DMS 273 (cell line): Measurements from ENCODE around the gene EPHB1.

ENCODE experiments used
- DNase-seq: peaks from one replicate; lab custom pipeline; 2025; ENCODE audit not compliant: unreplicated experiment; lab: John Stamatoyannopoulos, UW

EPHB1 gene

GRCh38 chr3:134877788-134878187 is 82.7 kb downstream of the EPHB1 start:
- peak; percentile 19 for DNase-seq

GRCh38 chr3:134879990-134880389 is 84.9 kb downstream of the EPHB1 start:
- no peak for DNase-seq

GRCh38 chr3:134880431-134880830 is 85.4 kb downstream of the EPHB1 start:
- no peak for DNase-seq

DNA sequence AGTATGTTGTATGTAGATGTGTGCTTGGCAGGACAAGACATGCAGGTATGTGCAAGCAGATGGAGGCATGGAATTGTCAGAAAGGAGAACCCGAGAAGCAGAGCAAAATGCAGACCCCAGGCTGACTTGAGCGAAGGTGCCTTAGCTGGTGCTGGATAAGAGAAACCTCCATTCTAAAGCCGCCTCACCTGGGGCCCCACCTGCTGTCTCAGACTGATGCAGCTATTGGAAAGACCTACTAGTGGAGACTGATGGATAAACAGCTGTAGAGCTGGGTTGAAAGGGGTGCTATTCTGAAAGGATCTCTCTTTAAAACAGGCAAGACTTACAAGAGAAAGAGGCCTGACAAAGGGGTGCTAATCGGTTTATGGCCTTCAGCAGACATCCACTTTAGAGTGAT is 86.2 kb downstream of the EPHB1 start:
- no peak for DNase-seq

DNA sequence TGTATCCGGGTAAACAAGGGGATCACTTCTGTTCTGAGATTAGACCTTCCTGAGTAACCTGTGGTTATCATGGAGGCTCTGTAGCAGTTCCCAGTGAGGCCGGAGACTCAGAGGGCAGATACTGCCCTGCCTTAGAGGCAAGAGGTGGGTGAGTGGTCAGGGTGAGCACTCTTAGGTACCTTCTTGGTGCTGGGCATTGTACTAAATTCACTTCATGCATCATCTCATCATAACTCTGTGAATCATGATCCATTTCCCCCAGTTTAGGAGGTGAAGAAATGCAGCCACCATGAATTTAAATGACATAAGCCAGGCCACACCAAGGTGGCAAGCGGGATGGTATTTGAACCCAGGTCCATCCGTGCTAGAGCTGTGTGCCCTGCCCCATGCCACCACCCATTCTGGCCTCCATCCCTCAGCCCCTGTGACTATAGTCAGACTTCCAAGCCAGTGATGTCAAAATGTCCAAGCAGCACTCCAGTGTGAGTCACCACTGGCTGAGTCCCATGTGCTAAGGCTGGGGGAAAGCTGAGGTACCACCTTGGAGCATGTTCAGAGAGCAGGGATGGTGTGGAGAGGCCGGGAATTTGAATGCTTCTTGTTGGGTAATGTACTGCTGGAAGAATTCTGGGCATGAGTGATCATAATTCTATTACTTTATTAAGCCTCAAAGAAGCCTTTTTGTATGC is 88.8 kb downstream of the EPHB1 start:
- no peak for DNase-seq

- DNase-seq: no peak
These were observed 91.0 kb downstream of the EPHB1 start for GRCh38 chr3:134885877-134886621.

GRCh38 chr3:134886991-134887390 is 91.9 kb downstream of the EPHB1 start:
- DNase-seq: no peak

GRCh38 chr3:134887536-134887935 is 92.5 kb downstream of the EPHB1 start:
- DNase-seq: no peak

DNA sequence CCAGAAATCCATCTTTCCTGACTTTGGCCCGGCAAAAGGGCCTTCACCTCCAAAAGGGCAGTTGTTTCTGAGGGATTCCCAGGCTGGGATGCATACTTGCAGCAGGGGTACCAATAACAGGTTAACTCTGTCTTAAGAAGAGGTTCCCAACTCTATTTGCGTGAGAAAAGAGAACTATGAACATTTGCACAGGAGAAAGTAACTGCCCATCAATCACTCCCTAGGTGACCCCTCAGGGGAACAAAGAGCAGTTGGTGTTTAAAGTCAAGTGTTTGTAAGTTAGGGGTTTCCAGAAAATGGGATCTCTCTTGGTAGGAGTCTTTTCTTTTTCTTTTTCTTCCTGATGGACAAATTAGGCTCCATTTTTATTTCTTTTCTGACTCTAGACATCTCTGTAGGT is 97.3 kb downstream of the EPHB1 start:
- DNase-seq: no peak

DNA sequence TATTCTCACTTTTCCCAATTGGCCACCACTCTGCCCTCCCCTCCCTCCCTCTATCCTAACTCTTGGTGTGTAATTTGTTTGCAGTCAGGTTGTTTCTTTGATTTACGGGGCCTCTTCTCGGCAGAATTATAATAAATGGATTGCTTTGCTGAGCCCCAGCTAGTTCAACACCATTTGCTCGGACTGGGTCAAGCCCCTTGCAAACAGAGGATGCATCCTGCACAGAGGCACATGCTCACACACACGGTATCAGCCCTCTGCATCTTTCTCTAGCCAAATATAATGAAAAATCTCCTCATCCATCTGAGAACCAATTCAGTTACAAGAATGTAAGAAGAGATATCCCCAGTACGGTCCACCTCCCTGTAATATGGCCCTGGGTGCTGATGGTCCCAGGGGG is 97.7 kb downstream of the EPHB1 start:
- no peak for DNase-seq

DNA sequence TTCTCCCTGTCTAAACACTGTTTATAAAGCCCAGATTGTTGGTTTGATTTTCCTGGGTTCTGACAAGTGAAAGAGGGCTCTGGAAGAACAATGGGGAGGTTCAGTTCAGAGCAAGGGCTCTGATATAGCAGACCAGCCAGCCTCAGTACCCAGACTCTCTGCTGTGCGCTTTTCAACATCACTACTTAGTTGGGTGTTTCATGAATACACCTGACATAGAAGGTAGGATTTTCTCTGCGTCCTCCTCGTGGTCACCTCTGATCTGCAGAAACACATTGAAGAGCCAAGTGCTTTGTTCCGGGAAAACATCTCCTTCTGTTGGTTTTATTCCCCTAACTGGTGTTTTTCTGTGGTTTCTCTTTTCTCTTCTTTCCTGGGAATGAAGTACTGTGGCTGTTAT is 99.5 kb downstream of the EPHB1 start:
- no peak for DNase-seq

DNA sequence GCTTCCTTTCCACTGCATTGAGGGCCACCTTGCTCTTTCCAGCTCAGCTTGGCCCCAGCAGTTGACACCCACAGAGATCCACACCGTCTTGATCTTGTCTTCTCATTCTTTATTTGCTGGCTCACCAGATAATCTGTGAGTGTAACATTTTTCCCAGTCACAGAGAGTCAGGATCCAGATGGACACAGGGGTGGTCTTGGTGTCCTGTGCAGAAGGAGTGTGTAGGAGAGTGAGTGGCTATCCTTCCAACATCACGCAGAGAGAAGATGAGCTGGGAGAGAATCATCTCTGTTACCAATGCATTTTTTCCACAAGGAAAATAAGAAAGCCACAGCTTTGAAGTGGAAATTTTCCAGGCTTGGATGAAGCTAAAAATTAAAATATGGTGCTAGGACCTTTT is 100.1 kb downstream of the EPHB1 start:
- no peak for DNase-seq

DNA sequence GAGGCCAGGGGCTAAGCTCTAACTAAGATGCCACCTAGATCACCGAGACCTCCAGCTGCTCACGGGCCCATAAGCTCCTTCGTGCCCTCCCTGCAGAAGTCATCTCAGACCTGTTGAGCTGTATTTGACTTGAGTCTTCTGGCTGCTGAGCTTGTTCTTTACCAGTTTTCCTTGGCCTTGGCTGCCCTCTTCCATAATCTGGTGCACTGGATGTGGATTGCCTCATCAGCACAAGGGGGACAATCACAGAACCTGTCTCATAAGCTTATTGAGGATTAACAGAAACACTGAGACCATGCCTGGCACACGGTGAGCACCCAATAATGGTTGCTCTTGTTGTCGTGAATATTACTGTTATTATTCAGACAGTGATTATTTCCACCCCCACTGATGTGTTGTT is 101.1 kb downstream of the EPHB1 start:
- no peak for DNase-seq

DNA sequence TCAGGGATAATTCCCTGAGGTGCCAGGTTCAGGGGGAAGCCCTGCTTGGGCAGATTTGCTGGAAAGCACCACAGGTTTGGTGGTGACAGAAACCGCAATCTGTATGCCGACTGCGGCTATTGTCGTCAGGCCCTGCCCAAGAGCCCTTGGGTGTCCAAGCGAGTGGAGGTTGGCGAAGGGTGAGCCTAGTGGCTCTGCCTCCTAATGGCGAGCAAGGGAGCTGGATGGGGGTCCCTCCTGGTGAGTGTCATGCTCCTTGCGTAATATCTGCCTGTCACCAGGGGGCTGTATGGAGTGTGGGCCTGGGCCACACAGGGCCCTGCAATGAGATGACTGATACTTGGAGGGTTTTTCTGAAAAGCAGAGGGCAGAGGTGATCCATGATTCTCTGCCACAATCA is 101.6 kb downstream of the EPHB1 start:
- DNase-seq: no peak

- DNase-seq: peak; percentile 45
These were observed 102.5 kb downstream of the EPHB1 start for GRCh38 chr3:134897391-134898141.

- DNase-seq: no peak
These were observed 103.2 kb downstream of the EPHB1 start for GRCh38 chr3:134898181-134898754.

GRCh38 chr3:134899786-134900185 is 104.7 kb downstream of the EPHB1 start:
- DNase-seq: no peak

- DNase-seq: no peak
These were observed 105.4 kb downstream of the EPHB1 start for GRCh38 chr3:134900482-134900881.

GRCh38 chr3:134901461-134901860 is 106.4 kb downstream of the EPHB1 start:
- no peak for DNase-seq

DNA sequence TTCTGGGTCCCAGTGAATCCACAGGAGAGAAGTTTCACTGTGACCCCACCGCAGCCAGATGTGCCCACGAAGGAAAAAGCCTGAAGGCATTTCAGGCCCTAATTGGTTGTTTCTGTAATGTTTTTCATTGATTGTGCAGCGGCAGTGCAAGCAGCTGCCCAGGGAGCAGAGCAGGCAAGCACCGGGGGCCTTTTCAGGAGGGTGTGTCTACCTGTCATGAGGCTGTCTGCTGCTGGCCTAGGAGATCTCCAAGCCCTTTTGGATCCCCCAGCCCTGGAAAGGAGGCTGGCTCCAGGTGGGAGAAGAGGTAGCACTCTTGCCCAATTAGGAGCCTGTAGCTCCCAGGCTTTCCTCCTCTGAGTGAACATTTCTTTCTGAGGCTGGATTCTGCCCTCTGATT is 108.8 kb downstream of the EPHB1 start:
- DNase-seq: no peak

DNA sequence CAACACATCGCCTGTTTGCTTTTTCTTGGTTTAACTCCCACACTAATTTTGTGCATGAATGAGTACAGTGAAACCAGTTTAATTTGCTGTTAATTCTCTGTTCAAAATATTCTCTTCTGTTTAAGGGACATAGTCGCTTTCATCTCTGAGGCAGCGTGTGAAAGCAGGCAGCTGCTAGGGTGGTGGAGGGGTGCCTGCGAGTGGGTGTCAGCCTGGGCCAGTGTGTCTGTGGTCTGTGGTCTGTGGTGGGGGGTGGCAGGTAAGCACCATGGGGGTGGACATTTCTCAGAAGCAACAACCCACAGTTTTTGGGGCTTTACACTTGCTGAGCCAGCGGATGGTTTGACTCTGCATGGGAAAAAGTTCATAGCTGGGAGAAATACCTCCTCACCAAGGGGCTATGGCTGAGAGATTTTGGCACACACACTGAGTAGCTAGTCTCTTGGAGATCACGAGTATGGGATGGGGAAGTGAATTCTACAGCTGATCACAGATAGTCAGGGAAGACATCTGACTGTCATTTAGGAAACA is 109.2 kb downstream of the EPHB1 start:
- DNase-seq: no peak
